A549 treated with AZD9567 at 1 μM for 4 hours (cell line): ENCODE measurements around the gene HGF. TPM values are rescaled to one million over a fixed set of nuclear protein-coding genes. Genes with fewer than 3 reads are reported as not detected.

Experiments used
- total RNA-seq: library from RNA; stranded (reverse); fragments of 200-300 nt; extraction: Qiagen RNA extraction; gene quantifications from 5 replicates; pipeline ENCODE4 v1.2.3, GENCODE V29; 2022; ENCODE audit not compliant: insufficient read depth

The HGF gene
- total RNA-seq, result 0.03 to 0.10 TPM (median 0.08 TPM) in 4 of 5 replicates, not detected in the other

GRCh38 chr7:81769891-81770727 lies at the start of gene HGF:
HGF (minus strand) TSS chr7:81770047; CDS start chr7:81769971, 76 bp downstream.

